ENCODE results near the gene PPARD.

DNA sequence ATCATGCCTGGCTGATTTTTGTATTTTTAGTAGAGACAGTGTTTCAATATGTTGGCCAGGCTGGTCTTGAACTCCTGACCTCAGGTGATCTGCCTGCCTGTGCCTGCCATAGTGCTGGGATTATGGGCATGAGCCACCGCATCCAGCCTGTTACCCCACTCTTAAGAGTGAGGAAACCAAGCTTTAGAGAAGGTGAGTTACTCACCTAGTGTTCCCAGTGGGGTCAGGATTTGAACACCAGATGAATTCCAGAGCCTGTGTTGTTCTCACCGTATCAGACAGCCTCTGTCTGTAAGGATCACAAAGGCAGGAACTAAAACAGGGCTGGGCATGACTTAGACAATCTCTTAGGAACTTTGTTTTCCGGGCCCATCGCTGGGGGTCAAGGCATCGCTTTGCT, 100.3 kb downstream of the PPARD start:
- TF ChIP-seq, protein P1, sequence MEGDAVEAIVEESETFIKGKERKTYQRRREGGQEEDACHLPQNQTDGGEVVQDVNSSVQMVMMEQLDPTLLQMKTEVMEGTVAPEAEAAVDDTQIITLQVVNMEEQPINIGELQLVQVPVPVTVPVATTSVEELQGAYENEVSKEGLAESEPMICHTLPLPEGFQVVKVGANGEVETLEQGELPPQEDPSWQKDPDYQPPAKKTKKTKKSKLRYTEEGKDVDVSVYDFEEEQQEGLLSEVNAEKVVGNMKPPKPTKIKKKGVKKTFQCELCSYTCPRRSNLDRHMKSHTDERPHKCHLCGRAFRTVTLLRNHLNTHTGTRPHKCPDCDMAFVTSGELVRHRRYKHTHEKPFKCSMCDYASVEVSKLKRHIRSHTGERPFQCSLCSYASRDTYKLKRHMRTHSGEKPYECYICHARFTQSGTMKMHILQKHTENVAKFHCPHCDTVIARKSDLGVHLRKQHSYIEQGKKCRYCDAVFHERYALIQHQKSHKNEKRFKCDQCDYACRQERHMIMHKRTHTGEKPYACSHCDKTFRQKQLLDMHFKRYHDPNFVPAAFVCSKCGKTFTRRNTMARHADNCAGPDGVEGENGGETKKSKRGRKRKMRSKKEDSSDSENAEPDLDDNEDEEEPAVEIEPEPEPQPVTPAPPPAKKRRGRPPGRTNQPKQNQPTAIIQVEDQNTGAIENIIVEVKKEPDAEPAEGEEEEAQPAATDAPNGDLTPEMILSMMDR (IDR thresholded peaks at IDR 0.05) = no peak
- TF ChIP-seq POLR2A (IDR thresholded peaks at IDR 0.05) = no peak

All from thyroid gland (tissue), 4 donors.